Measurements from ENCODE around the gene BRF1. TPM values are rescaled to one million over a fixed set of nuclear protein-coding genes. Genes with fewer than 3 reads are reported as not detected.

BRF1 gene
- total and polyA plus RNA-seq, 3 donors from 2014 or later, result 30.3 to 112 (median 95.3) TPM

GRCh38 chr14:105312973-105313372 lies 12.2 kb upstream of the BRF1 start:
- intact Hi-C loops (cut with DNase I; ENCODE audit: low total_unique reads), result no loop called here

GRCh38 chr14:105311838-105312237 lies 11.0 kb upstream of the BRF1 start:
- 90 to 94% methylated on average over 2 to 12 of the region's 12 CpGs for WGBS, 2 donors
- Histone ChIP-seq H3K36me3 (ENCODE audit: low read depth, missing control alignments) (no peaks in the 10 kb centered on the region), H3K4me1 (peaks cover 23% of the 10 kb centered on the region), H3K27ac (no peak overlapping the region), H3K9me3 (no peaks in the 10 kb centered on the region), H3K27me3 (no peaks in the 10 kb centered on the region), H3K4me3 (no peak overlapping the region)
- no peak for TF ChIP-seq POLR2A (IDR thresholded peaks at IDR 0.05)
- intact Hi-C loops (cut with DNase I; ENCODE audit: low total_unique reads), result no loop called here
- DNase-seq, result no peak

More at GRCh38 chr14:105312973-105313372, 12.2 kb upstream of the BRF1 start:
- no peaks in the 10 kb centered on the region for H3K36me3 ChIP-seq (ENCODE audit: low read depth, missing control alignments)
- no peaks in the 10 kb centered on the region for H3K9me3 ChIP-seq
- no peaks in the 10 kb centered on the region for H3K27me3 ChIP-seq
- peak overlapping the region in 1 of 2 donors; percentile 97 for H3K27ac ChIP-seq
- no peak for DNase-seq
- peaks cover 33% of the 10 kb centered on the region for H3K4me1 ChIP-seq
- 79 to 81% methylated on average over 12 to 13 of the region's 13 CpGs for WGBS, 2 donors
- H3K4me3 ChIP-seq, result no peak overlapping the region
- TF ChIP-seq POLR2A (IDR thresholded peaks at IDR 0.05) (no peak), CTCF (IDR thresholded peaks at IDR 0.05) (no peak)

- intact Hi-C loops (cut with DNase I; ENCODE audit: low total_unique reads), result no loop called here
- TF ChIP-seq CTCF (IDR thresholded peaks at IDR 0.05) (no peak), POLR2A (IDR thresholded peaks at IDR 0.05) (no peak)
- Histone ChIP-seq H3K27me3 (no peaks in the 10 kb centered on the region), H3K4me1 (peaks cover 8% of the 10 kb centered on the region), H3K36me3 (ENCODE audit: low read depth, missing control alignments) (no peaks in the 10 kb centered on the region), H3K9me3 (no peaks in the 10 kb centered on the region), H3K27ac (no peak overlapping the region), H3K4me3 (no peak overlapping the region)
- no peak for DNase-seq
- 94% methylated on average over 7 to 8 of the region's 8 CpGs for WGBS, 2 donors
Observed at GRCh38 chr14:105309371-105309770, 8.6 kb upstream of the BRF1 start.

GRCh38 chr14:105307052-105307727 lies 6.4 kb upstream of the BRF1 start:
- H3K4me3 ChIP-seq, result no peak overlapping the region
- no peak overlapping the region for H3K27ac ChIP-seq
- no peak for TF ChIP-seq POLR2A (IDR thresholded peaks at IDR 0.05)
- TF ChIP-seq CTCF (IDR thresholded peaks at IDR 0.05), result no peak
- H3K27me3 ChIP-seq, result no peaks in the 10 kb centered on the region
- no peaks in the 10 kb centered on the region for H3K4me1 ChIP-seq
- 77 to 89% methylated on average over 4 of the region's 4 CpGs for WGBS, 2 donors
- H3K9me3 ChIP-seq, result no peaks in the 10 kb centered on the region
- H3K36me3 ChIP-seq (ENCODE audit: low read depth, missing control alignments), result no peaks in the 10 kb centered on the region
- no peak for DNase-seq
- intact Hi-C loops (cut with DNase I; ENCODE audit: low total_unique reads), result no loop called here

- H3K27ac ChIP-seq, result no peak overlapping the region
- no peaks in the 10 kb centered on the region for H3K4me1 ChIP-seq
- H3K36me3 ChIP-seq (ENCODE audit: low read depth, missing control alignments), result no peaks in the 10 kb centered on the region
- TF ChIP-seq POLR2A (IDR thresholded peaks at IDR 0.05), result no peak
- TF ChIP-seq CTCF (IDR thresholded peaks at IDR 0.05), result no peak
- DNase-seq, result no peak
- H3K4me3 ChIP-seq, result no peak overlapping the region
- 79 to 82% methylated on average over 9 of the region's 9 CpGs for WGBS, 2 donors
- H3K9me3 ChIP-seq, result no peaks in the 10 kb centered on the region
- intact Hi-C loops (cut with DNase I; ENCODE audit: low total_unique reads), result no loop called here
- H3K27me3 ChIP-seq, result no peaks in the 10 kb centered on the region
Observed at GRCh38 chr14:105305791-105306190, 5.0 kb upstream of the BRF1 start.

Data from testis (tissue), 3 donors.